GM18870 (cell line): ENCODE measurements around the gene ABLIM3.
"Not testable (repeated sequence)": the region's sequence is repeated elsewhere in the genome, so short reads cannot be mapped to it uniquely, and the experiment has no call there.

ENCODE experiments used
- ATAC-seq: cut with Tn5 transposase; IDR thresholded peaks from one replicate; pipeline ENCODE4 v1.9.1; 2021; ENCODE audit warnings: moderate library complexity; ENCODE audit not compliant: unreplicated experiment

The ABLIM3 gene

GRCh38 chr5:149247726-149248125 is 106.4 kb downstream of the ABLIM3 start:
- ATAC-seq = no peak

- no peak for ATAC-seq
Observed at GRCh38 chr5:149251546-149251945, 110.3 kb downstream of the ABLIM3 start.

- no peak for ATAC-seq
Observed at GRCh38 chr5:149254506-149254905, 113.2 kb downstream of the ABLIM3 start.

- ATAC-seq = no peak
Observed at GRCh38 chr5:149256451-149256850, 115.2 kb downstream of the ABLIM3 start.

GRCh38 chr5:149257131-149257530 is 115.8 kb downstream of the ABLIM3 start:
- no peak for ATAC-seq

- no peak for ATAC-seq
Observed at GRCh38 chr5:149257889-149258705, 116.8 kb downstream of the ABLIM3 start.

GRCh38 chr5:149260761-149261160 is 119.5 kb downstream of the ABLIM3 start:
- no peak for ATAC-seq

GRCh38 chr5:149261246-149261645 is 120.0 kb downstream of the ABLIM3 start:
- ATAC-seq = no peak

GRCh38 chr5:149262315-149262714 is 121.0 kb downstream of the ABLIM3 start:
- ATAC-seq = no peak

- ATAC-seq = no peak
Observed at GRCh38 chr5:149264439-149265067, 123.3 kb downstream of the ABLIM3 start.

GRCh38 chr5:149265068-149265465 is 123.8 kb downstream of the ABLIM3 start:
- no peak for ATAC-seq

- ATAC-seq = no peak
Observed at GRCh38 chr5:149265597-149265996, 124.3 kb downstream of the ABLIM3 start.

GRCh38 chr5:149267241-149267973 is 126.1 kb downstream of the ABLIM3 start:
- no peak for ATAC-seq

- no peak for ATAC-seq
Observed at GRCh38 chr5:149268928-149269557, 127.8 kb downstream of the ABLIM3 start.

- ATAC-seq = no peak
Observed at GRCh38 chr5:149271195-149271715, 130.0 kb downstream of the ABLIM3 start.

GRCh38 chr5:149271716-149272563 is 130.6 kb downstream of the ABLIM3 start, which contains the start of gene AFAP1L1:
TSS of gene AFAP1L1 (plus strand) at chr5:149271859. CDS start at chr5:149271969, 110 bp downstream.
- ATAC-seq = no peak

GRCh38 chr5:149272781-149273180 is 131.5 kb downstream of the ABLIM3 start:
- ATAC-seq = not testable (repeated sequence)

GRCh38 chr5:149273237-149273636 is 131.9 kb downstream of the ABLIM3 start:
- no peak for ATAC-seq

- ATAC-seq = no peak
Observed at GRCh38 chr5:149273950-149274349, 132.7 kb downstream of the ABLIM3 start.

- no peak for ATAC-seq
Observed at GRCh38 chr5:149274939-149275338, 133.6 kb downstream of the ABLIM3 start.
